HG02798 (cell line): ENCODE results near the gene HOMER2.
"Not testable (repeated sequence)": the region's sequence is repeated elsewhere in the genome, so short reads cannot be mapped to it uniquely, and the experiment has no call there.

ENCODE experiments used
- ATAC-seq: cut with Tn5 transposase; IDR thresholded peaks from one replicate; pipeline ENCODE4 v1.9.1; 2021; ENCODE audit warnings: mild to moderate bottlenecking; ENCODE audit not compliant: unreplicated experiment, poor library complexity

Gene HOMER2

DNA sequence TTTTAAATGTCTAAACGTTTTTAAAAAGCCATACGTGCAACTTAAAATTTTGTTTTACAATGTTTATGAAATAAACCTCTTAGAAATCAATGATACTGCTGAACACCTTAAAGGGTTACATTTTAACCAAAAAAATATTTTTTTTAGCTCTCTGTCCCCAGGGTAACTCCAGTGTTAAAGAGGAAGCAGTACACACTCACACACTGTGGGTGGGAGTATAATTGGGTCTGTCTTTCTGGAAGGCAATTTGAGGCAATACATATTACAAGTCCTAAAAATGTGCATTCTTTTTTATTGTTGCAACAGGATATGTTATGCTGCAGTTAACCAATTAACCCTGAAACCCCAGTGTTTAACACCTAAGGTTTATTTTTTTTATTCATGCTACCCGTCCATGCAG is 109.0 kb downstream of the HOMER2 start:
- ATAC-seq, result no peak

- no peak for ATAC-seq
Observed at GRCh38 chr15:82840166-82840565, 112.4 kb downstream of the HOMER2 start.

DNA sequence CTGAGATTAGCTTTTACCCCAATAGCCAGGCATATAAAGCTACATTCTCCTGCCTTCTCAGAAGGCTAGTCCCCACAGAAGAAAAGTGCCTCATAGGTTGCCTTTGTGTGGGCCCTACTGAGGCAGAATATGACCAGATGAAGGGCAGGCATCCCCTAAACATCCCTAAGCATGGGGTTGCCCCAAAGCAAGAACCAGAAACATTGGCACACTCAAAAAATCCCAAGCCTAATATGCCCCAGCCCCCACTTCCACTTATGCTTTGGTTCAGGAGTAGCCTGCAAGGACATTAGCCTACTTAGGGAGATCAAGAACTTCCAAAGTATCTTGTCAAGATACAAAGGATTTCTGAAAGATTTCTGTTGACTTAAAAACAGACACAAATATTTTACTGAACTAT is 113.4 kb downstream of the HOMER2 start:
- ATAC-seq, result no peak

DNA sequence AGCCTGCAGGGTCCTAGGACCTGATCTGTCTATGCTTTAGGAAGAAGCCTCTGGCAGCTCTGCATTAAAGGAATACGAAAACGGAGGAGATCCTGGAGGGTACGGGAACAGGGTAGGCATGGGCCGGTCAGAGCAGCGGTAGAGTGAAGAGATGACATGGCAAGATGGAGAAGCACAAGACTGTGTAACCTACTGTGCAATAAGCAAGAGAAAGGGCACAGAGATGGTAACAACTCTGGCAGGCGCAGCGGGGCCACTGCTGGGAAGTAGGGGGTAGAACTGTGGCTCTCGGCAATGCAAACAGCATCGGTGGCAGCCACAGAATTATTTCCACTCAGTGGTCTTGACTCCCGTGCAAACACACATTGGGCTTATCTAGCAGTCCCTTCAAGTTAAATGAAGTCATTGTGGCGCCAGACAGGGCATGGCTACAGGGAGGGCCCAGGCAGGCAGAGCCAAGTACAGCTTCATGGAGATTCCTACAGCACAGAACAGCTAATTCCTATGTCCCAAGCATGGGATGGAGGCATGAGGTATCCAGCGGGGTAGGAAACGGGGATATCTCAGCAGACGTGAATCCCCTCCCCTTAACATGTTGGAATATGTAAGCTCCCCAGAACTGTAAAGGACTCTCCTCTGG is 114.3 kb downstream of the HOMER2 start:
- no peak for ATAC-seq

- no peak for ATAC-seq
Observed at GRCh38 chr15:82835391-82835917, 117.1 kb downstream of the HOMER2 start.

GRCh38 chr15:82833362-82833682 is 119.2 kb downstream of the HOMER2 start:
- no peak for ATAC-seq

- ATAC-seq, result peak; percentile 84
Observed at GRCh38 chr15:82832601-82833361, 119.7 kb downstream of the HOMER2 start.

DNA sequence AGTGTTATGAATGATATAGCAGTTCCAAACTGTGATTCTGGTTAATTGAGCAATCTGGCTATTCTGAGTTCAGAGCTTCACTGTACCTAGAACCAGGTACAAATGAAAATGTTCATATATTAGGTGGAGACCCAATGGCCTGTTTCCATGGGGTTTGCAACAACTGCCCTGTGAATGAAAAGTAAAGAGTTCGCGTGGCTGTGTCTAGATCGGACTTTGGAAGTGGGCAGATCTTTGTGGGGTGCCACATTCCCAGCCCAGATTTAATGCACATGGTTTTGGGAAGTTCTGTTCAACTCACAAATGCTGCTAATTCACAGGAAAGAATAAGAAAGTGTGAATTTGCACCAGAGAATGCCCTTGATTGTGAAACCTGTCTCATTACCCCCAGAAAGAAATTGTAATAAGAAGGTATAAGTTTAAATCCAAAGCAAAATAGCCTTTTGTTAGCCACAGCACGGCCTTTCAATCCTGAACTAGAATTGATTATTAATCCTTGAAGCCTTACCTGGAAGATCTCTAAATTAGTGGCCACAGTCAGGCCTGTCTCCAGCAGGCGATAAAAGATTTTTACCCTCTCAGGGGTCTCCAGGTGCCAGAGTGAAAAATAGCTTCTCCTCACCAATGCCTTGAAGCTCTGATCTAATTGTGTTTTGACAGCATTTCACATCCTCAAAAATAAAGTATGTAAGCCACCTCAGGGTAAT is 120.5 kb downstream of the HOMER2 start:
- ATAC-seq, result no peak

DNA sequence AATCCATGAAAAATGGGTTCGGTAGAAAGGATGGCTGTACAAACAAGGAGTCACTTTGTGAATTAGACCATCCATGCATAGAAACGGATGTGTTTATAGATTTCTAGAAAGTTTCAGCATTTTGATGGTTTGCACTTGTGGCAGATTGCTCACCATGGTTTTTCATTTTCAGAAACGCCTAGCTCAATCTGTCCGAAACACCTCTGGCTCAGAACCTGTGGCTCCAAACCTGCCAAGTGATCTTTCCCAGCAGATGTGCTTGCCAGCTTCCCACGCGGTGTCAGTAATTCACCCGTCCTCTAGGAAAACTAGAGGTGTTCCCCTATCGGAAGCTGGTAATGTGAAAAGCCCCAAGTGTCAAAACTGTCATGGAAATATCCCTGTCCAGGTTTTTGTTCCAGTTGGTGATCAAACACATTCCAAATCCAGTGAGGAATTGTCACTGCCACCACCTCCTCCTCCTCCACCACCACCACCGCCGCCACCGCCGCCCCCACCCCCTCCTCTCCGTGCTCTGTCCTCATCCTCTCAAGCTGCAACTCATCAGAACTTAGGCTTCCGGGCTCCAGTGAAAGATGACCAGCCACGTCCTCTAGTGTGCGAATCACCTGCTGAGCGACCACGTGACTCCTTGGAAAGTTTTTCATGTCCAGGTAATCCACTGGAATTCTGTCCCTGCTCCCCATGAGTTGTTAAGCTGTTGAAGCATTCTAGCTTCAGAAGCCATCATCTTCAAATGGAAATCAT is 121.9 kb downstream of the HOMER2 start:
- no peak for ATAC-seq

DNA sequence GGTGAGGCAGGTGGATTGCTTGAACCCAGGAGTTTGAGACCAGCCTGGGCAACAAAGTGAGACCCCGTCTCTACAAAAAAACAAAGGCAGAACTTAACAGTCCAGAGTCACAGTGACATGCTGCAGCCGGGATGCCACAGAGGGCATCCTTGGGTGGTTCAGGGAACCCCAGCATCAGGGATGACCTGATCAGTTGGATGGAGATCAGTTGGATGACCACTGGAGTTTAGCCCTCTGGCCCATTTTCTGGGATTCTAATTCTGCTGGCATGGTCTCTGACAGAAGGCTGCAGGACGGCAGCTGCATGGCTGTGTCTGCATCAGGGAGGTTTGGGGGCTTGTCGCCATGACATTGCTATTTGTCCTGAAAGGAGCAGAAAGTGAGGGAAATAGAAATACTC is 123.3 kb downstream of the HOMER2 start:
- no peak for ATAC-seq

DNA sequence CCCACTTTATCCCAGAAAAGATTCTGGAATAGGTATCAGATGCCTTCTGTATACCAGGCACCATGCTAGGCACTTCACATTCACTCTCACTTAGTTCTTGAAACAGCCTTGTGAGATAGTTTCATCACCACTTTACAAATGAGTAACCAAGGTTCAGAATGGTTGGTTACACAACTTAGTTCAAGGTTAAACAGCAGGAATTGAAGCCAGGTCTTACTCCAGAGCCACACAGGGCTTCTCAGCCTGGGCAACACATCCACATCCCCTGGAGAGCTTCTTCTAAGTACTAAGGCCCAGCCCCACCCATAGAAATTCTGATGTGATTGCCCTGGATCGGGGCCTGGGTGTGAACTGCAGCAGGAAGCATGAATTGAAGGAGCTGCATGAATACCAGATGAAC is 124.4 kb downstream of the HOMER2 start:
- ATAC-seq, result no peak

- ATAC-seq, result no peak
Observed at GRCh38 chr15:82823049-82823448, 129.5 kb downstream of the HOMER2 start.

- ATAC-seq, result not testable (repeated sequence)
Observed at GRCh38 chr15:82821851-82822250, 130.7 kb downstream of the HOMER2 start.

- not testable (repeated sequence) for ATAC-seq
Observed at GRCh38 chr15:82821396-82821795, 131.1 kb downstream of the HOMER2 start.

DNA sequence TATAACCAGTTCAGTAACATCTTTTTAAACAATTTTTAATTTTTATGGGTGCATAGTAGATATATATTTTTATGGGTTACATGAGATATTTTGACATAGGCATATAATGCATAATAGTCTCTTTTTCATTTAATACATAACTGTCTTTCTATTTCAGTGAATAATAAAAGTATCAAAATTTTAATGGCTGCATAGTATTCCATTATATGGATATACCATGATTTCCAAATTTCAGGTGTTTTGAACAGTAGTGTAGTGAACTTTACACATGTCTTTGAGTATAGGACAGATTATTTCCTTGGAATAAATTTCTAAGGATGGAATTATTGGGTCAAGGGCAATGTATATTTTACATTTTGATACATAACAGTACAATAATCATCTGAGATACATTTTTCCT is 132.4 kb downstream of the HOMER2 start:
- ATAC-seq, result no peak

DNA sequence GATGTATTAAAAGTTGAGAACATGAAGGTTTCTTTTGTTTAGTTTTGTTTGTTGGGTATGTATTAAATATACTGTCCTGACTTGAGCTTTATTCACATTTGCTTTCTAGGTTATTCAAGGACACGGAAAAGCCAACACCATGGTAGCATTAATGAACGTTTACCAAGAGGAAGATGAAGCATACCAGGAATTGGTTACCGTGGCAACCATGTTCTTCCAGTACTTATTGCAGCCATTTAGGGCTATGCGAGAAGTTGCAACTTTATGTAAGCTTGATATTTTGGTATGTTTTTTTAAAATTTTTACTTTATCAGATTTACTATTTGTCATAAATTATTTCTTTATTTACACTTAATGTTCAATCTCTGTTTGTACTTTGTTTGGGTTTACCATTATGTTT is 139.5 kb downstream of the HOMER2 start:
- no peak for ATAC-seq

DNA sequence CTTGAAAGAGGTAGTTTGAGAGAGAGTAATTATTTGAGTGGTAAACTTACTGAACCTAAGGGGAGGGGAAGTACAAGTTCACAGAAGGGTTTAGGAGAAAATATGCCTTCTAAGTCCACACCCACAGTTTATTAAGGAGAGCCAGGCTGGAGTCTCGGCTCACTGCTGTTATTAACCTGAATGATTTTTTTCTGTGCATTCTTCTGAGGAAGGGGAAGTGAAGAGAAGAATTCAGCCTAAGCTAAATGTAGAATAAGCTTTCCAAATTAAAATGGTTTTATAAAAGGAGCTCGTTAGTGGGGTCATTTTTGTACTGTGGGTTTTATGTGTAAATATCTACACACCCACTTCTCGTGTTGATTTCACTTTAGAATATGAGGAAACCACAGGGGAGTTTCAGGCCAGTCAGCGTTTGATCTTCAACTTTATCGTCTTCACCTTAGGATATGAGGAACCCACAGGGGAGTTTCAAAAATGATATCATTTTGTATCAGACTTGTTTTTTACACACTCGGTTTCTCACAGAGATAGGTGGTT is 141.6 kb downstream of the HOMER2 start:
- no peak for ATAC-seq

DNA sequence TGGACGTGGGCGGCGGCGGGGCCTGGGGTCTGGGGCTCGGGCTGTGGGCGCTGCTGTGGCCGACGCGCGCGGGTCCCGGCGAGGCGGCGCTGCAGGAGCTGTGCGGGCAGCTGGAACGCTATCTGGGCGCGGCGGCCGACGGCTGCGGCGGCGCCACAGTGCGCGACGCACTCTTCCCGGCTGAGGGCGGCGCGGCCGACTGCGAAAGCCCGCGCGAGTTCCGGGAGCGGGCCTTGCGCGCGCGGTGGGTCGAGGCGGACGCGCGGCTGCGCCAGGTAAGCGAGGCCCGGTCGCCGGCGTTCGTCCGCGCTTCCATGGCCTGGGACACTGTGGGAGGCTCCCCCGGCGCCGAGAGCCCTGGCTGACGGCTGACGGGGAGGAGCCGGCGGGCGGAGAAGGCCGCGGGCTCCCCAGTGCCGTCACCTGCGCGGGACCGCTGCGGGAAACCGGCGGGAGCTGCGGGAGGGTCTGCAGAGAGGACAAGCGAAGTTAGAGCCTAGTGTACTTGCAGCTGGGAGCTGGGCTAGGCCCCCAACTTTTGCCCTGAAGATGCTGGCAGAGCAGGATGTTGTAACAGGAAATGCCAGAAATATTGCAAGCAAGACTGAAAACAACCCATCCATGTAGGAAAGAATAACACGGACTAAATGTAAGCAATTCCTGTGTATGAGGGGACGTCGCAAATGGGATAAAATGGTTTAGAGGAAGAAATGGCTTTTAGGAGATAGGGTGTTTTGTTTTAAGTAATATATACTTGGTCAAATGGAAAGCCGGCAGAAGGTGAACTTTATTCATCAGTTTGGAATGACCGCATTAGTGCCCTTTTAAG is 142.2 kb downstream of the HOMER2 start:
- peak; percentile 19 for ATAC-seq

GRCh38 chr15:82809308-82810060 is 143.0 kb downstream of the HOMER2 start, which contains the start of gene WHAMM:
TSS of gene WHAMM (plus strand) at chr15:82809628. CDS start at chr15:82809727, 99 bp downstream.
- peak; percentile 93 for ATAC-seq
